HPDE6-E6E7 (cell line): ENCODE results near the gene CFAP20.
A peak's percentile ranks its signal among the peaks of the same experiment; 100 is the strongest.
"Not testable (repeated sequence)": the region's sequence is repeated elsewhere in the genome, so short reads cannot be mapped to it uniquely, and the experiment has no call there.

Experiments used
- DNase-seq: peaks from one replicate; pipeline ENCODE4 v3.0.0; 2011; ENCODE audit warnings: missing footprints; ENCODE audit errors: extremely low spot score

CFAP20 gene

DNA sequence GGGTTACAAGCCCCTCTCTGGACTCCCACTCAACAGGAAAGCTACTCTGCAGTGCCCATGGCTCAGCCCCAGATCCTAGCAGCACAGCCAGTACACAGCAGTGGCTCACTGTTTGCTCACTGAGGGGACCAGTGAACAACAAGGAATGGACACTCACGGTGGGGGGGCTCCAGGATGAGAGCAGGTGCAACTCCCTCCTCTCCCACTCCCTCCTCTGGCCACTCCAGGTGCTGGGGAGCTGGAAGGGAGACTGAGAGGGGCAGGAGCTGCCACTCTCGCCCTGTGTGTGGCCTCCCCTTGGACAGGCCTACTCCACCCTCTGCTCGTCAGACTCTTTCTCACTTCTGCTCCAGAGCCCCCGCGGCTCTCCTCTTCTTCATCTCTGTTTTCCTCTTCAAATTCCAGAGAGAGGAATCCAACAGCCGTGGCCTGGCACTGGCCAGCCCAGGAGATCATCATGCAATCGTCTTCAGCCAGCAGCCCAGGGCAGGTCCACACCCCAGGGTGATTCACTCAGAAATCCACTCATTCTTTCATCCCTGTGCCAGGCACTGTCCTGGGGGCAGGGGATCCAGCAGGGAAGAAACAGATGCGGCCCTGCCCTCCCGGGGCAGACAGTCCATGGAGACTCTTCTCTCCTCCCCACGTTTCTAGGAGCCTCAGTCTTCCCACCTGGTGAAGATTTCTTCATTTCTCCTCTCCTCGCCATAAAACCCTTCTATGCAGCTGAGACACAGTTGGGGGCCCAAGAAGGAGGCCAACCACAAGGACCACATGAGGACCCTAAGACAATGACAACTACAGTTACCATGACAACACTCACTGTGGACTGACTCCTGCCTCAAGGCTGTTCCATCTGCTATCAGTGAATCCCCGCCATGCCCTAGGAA lies 30.7 kb downstream of the CFAP20 start:
- DNase-seq: peak; percentile 68

DNA sequence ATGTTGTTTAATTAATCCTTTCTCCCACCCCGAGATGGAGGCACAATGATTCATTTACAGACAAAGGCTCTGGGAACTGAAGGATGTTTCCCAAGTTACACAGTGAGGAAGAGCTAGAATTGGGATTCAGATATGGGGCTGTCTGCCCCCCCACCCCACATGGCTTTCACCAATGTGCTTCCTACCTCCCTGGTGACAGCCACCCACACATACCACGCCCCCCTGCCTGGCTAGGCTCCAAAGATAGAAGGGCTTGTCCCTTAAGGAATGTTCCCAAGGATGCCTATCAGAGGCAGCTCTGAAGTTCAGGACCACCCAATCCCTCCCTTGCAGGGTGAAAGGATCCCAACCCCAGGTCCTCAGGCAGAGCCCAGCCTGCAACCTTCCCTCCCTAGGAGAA lies 32.9 kb downstream of the CFAP20 start:
- no peak for DNase-seq

DNA sequence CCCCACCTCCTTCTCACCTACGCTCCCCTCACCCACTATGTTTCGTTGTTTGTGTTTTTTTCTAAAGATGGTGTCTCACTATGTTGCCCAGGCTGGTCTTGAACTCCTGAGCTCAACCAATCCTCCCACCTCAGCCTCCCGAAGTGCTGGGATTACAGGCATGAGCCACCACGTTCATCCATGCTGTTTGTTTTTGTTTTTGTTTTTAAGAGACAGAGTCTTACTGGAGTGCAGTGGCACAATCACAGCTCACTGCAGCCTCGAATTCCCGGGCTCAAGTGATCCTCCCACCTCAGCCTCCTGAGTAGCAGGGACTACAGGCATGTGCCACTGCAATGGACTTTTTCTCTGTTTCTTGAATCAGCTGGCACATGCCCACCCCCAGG lies 33.6 kb downstream of the CFAP20 start:
- not testable (repeated sequence) for DNase-seq

DNA sequence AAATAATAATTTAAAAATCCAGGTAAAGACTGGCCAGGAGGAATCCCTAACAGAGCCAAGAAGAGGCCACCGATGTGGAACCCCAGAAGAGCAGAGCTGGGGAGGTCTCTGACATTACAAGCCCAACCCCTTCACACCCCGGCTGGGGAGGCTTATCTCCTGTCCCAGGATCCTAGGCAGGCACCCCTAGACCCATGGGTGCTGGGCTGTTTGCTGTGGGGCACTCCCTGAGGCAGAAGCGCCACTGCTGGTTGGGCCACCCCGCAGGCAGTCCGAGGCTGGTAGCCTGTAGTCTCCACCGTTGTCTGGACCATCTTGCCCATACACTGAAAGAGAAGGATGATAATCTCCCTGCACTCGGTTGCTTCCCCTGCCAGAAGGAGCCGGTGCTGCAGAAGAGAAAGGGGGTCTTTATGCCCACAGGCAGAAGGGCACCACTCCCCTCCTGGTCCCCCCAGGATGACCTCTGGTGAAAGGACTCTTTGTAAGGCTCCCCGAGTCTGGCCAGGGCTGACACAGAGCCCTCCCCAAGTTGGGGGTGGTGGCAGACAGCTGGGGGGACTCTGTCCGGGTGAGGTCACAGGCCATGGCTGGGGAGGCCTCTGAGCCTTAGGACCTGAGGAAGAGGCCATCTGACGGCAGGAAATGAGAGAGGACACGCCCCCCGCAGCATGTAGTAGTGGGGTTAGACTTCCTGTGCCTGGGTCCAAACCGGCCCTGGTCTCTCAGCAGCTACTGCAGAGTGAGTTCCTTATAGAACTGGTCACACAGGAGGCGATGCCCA lies 34.2 kb downstream of the CFAP20 start:
- DNase-seq: no peak

- DNase-seq: no peak
These were observed 35.2 kb downstream of the CFAP20 start for GRCh38 chr16:58094026-58094425.

GRCh38 chr16:58090396-58090795 lies 38.8 kb downstream of the CFAP20 start:
- not testable (repeated sequence) for DNase-seq

DNA sequence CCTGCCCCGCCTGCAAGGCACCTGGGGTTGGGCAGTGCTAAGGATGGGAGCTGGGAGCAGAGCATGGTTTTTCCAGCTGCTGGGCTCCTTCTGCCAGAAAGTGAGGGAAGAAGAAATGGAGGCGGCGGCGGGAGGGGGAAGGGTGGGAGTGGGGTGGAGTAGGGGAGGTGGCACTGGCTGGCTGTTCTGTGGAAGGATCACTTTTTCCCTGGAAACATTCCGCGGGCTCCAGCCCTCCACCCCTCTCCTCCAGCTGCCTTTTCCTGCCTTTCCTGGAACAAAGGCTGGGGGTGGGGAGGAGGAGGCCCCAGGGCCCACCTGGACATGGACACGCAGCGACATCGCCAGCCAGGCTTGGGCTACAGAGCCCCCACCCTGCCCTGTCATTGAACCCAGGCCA lies 41.1 kb downstream of the CFAP20 start:
- DNase-seq: no peak

GRCh38 chr16:58087209-58087913 lies 41.8 kb downstream of the CFAP20 start:
- no peak for DNase-seq

- DNase-seq: no peak
These were observed 42.6 kb downstream of the CFAP20 start for GRCh38 chr16:58086381-58087208.

DNA sequence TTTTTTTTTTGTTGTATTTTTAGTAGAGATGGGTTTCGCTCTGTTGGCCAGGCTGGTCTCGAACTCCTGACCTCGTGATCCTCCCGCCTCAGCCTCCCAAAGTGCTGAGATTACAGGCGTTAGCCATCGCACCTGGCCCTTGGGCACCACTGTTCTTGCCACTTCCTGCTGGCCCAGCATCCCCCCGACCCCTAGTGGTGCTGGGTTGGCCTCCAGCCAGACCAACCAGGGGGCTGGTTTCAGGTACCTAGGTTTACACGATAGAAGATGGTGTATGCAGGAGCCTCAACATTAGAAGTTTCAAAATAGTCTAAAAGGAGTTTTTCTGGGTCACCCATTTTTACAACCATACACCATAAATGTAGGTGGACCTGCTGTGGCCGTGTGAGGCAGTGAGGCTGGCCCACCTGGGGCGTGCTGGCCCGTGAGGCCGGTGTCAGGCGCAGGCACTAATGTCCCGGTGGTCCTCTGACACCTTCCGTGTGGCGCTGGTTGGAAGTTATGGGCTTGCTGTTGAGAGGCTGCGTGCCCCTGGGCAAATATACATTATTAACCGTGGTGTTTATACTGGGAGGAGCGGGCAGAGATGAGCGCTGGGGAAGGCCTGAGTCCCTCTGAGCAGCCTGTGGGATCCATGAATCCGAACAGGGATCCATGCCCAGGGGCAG lies 43.5 kb downstream of the CFAP20 start:
- DNase-seq: no peak

DNA sequence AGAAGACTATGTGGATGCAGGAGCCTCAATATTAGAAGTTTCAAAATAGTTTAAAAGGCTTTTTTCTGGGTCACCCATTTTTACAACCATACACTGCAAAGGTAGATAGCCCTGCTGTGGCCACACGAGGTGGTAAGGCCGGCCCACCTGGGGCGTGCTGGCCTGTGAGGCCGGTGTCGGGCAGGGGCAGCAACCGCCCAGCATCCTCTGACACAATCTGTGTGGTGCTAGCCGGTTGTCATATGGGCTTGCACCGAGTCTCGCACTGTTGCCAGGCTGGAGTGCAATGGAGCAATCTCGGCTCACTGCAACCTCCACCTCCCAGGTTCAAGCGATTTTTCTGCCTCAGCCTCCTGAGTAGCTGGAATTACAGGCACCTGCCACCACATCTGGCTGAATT lies 44.0 kb downstream of the CFAP20 start:
- no peak for DNase-seq

- DNase-seq: no peak
These were observed 44.5 kb downstream of the CFAP20 start for GRCh38 chr16:58084635-58085034.

DNA sequence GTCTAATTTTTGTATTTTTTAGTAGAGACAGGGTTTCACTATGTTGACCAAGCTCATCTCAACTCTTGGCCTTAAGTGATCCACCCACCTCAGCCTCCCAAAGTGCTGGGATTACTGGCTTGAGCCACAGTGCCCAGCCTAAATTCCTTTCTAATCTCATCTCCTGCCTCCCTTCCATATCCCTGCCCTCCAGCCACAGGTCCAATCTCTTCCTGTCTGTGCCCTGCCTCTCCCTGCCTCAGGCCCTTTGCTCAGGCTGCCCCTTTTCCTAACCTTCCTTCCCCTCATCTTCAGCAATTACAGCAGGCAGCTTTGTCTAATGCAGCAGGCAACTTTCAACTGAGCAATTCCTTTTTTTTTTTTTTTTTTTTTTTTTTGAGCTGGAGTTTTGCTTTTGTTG lies 46.8 kb downstream of the CFAP20 start:
- no peak for DNase-seq

DNA sequence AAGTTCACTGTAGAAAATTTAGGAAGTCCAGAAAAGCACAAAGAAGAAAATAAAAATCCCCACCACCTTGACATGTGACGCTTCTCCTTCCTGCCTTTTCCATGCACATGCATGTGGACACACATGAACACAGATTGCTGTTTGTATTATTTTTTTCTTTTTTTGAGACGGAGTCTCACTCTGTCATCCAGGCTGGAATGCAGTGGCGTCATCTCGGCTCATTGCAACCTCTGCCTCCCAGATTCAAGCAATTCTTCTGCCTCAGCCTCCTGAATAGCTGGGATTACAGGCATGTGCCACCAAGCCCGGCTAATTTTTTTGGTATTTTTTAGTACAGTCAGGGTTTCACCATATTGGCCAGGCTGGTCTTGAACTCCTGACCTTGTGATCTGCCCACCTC lies 48.5 kb downstream of the CFAP20 start:
- DNase-seq: not testable (repeated sequence)

DNA sequence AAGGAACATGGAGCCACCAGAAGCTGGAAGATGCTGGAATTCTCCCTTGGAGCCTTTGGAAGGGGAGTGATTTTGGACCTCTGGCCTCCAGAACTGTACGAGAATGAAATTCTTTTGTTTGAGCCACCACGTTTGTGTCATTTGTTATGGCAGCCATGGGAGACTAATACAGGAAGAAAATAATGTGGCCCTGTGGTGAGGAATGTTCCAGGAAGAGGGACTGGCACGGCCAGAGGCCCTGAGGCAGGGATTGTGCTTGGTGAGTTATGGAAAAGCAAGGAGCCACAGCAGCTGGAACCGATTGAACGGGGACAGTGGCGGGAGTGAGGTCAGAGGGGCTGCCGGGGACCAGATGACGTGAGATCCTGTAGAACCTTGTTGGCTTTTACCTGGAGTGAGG lies 51.4 kb downstream of the CFAP20 start:
- no peak for DNase-seq

DNA sequence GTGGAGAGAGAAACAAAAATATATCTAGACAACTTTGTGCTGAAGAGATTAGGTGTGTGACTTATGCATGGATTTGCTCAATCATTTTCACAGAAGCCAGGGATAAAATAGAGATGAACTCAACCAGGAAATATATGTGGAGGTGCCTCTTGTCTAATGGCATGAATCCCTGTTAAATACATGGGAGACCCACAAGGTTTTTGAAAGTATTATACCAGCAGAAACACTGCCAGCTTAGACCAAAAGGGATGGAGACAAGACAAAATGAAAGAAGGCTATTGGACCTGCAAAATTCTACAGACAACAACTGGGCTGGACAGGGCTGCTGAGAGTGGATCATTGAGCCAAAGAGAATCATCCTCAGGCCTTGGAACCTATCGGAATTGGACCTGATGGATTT lies 52.7 kb downstream of the CFAP20 start:
- no peak for DNase-seq

DNA sequence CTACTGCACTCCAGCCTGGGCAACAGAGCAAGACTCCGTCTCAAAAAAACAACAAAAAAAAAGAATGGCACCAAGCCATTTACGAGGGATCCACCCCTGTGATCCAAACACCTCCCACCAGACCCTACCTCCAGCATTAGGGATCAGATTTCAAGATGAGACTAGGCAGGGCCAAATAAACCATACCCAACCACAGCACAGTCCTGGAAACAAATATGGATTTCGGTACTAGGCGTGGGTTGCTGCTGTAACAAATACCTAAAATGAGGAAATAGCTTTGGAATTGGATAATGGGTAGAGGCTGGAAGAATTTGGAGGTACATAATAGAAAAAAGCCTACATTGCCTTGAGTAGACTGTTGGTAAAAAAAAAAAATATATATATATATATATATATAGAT lies 54.5 kb downstream of the CFAP20 start:
- no peak for DNase-seq

GRCh38 chr16:58073086-58073485 lies 56.1 kb downstream of the CFAP20 start:
- not testable (repeated sequence) for DNase-seq

DNA sequence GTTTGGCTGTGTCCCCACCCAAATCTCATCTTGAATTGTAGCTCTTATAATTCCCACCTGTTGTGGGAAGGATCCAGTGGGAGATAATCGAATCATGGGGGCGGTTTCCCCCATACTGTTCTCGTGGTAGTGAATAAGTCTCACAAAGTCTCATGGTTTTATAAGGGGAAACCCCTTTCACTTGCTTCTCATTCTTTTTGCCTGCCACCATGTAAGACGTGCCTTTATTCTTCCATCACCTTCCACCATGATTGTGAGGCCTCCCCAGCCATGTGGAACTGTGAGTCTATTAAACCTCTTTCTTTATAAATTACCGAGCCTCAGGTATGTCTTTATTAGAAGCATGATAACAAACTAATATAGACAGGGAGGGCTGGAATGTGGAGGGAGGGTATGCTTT lies 57.0 kb downstream of the CFAP20 start:
- DNase-seq: not testable (repeated sequence)

- DNase-seq: no peak
These were observed 58.6 kb downstream of the CFAP20 start for GRCh38 chr16:58070585-58070984.
